HEK293 (cell line): ENCODE results near the gene AZIN2.

ENCODE experiments used
- CTCF ChIA-PET: fragments of 350-600 bp; formaldehyde crosslinking; extraction: SDS; loops from one replicate; lab custom pipeline; 2021; ENCODE audit warnings: antibody characterized with exemption; lab: Yijun Ruan, JAX
- POLR2A ChIA-PET: fragments of 300-600 bp; formaldehyde crosslinking; extraction: SDS; loops from one replicate; lab custom pipeline; 2020; ENCODE audit warnings: antibody characterized with exemption, inconsistent platforms; lab: Yijun Ruan, JAX
- H3K27ac ChIP-seq: fragments of 200-500 bp; sonication (Bioruptor generic); 2 replicates; pipeline ENCODE4 v1.5.1; 2014; ENCODE audit warnings: low read depth, low read length, control low read depth, inconsistent platforms; ENCODE audit errors: extremely low read depth
- H3K36me3 ChIP-seq, 2 experiments: fragments of 200-500 bp in 1 of 2; sonication (Bioruptor generic) in 1 of 2; 1 replicate in 1 of 2; 2 replicates in 1 of 2; pipeline ENCODE4 v1.5.1; 2014 to 2017; ENCODE audit warnings: inconsistent platforms in 2 of 2, low read length in 2 of 2; ENCODE audit not compliant: control insufficient read depth in 2 of 2, insufficient read depth in 1 of 2
- H3K4me1 ChIP-seq: fragments of 200-500 bp; sonication (Bioruptor generic); 2 replicates; pipeline ENCODE4 v1.5.1; 2014; ENCODE audit warnings: mild to moderate bottlenecking, low read length, inconsistent platforms; ENCODE audit not compliant: control insufficient read depth, insufficient read depth
- H3K4me3 ChIP-seq: 2 replicates; pipeline ENCODE4 v1.5.1; 2011; ENCODE audit warnings: low read depth, mild to moderate bottlenecking, control low read depth, low read length, moderate library complexity
- H3K9me3 ChIP-seq: fragments of 200-500 bp; sonication (Bioruptor generic); 2 replicates; pipeline ENCODE4 v1.5.1; 2014; ENCODE audit warnings: low read depth, low read length, inconsistent platforms; ENCODE audit not compliant: control insufficient read depth, insufficient read depth
- KLF9 ChIP-seq: fragments of 450-650 bp; formaldehyde crosslinking; IDR thresholded peaks from 2 replicates; pipeline ENCODE4 v1.5.1; 2016; ENCODE audit warnings: missing biosample characterization, missing genetic modification characterization, low read depth
- MEIS1 ChIP-seq: sonication (generic); formaldehyde crosslinking; IDR thresholded peaks from 2 replicates; pipeline ENCODE4 v1.8.1; 2022; ENCODE audit warnings: missing genetic modification reagents, mild to moderate bottlenecking, borderline replicate concordance
- OSR2 ChIP-seq: fragments of 450-650 bp; formaldehyde crosslinking; IDR thresholded peaks from 2 replicates; pipeline ENCODE4 v1.5.1; 2016; ENCODE audit warnings: missing biosample characterization, missing genetic modification characterization
- ZBTB1 ChIP-seq: fragments of 450-650 bp; formaldehyde crosslinking; IDR thresholded peaks from 2 replicates; pipeline ENCODE4 v1.5.1; 2016; ENCODE audit warnings: missing biosample characterization, missing genetic modification characterization
- ZBTB17 ChIP-seq: fragments of 450-650 bp; formaldehyde crosslinking; IDR thresholded peaks from 2 replicates; pipeline ENCODE4 v1.5.1; 2016; ENCODE audit warnings: missing biosample characterization, missing genetic modification characterization
- ZNF133 ChIP-seq: fragments of 450-650 bp; formaldehyde crosslinking; IDR thresholded peaks from 2 replicates; pipeline ENCODE4 v1.5.1; 2016; ENCODE audit warnings: missing biosample characterization, missing genetic modification characterization
- ZNF174 ChIP-seq: fragments of 450-650 bp; formaldehyde crosslinking; IDR thresholded peaks from 2 replicates; pipeline ENCODE4 v1.5.0; 2017; ENCODE audit warnings: missing biosample characterization, mild to moderate bottlenecking, missing genetic modification characterization
- ZNF239 ChIP-seq: fragments of 450-650 bp; formaldehyde crosslinking; IDR thresholded peaks from 2 replicates; pipeline ENCODE4 v1.5.1; 2016; ENCODE audit warnings: missing biosample characterization, missing genetic modification characterization
- ZNF354C ChIP-seq: fragments of 450-650 bp; formaldehyde crosslinking; IDR thresholded peaks from 2 replicates; pipeline ENCODE4 v1.5.1; 2016; ENCODE audit warnings: missing biosample characterization, missing genetic modification characterization, low read depth, borderline replicate concordance
- ZNF624 ChIP-seq: fragments of 450-650 bp; formaldehyde crosslinking; IDR thresholded peaks from 2 replicates; pipeline ENCODE4 v1.5.1; 2017; ENCODE audit warnings: missing biosample characterization, missing genetic modification characterization
- ZNF629 ChIP-seq: fragments of 450-650 bp; formaldehyde crosslinking; IDR thresholded peaks from 2 replicates; pipeline ENCODE4 v1.5.1; 2017; ENCODE audit warnings: missing biosample characterization, missing genetic modification characterization
- ZNF654 ChIP-seq: fragments of 450-650 bp; formaldehyde crosslinking; IDR thresholded peaks from 2 replicates; pipeline ENCODE4 v1.5.1; 2016; ENCODE audit warnings: low read depth, missing biosample characterization, missing genetic modification characterization
- TF ChIP-seq, protein P1 (sequence below): fragments of 450-650 bp; formaldehyde crosslinking; IDR thresholded peaks from 2 replicates; pipeline ENCODE4 v1.5.1; 2016; ENCODE audit warnings: missing biosample characterization, missing genetic modification characterization
- TF ChIP-seq, protein P2 (sequence below): fragments of 450-650 bp; formaldehyde crosslinking; IDR thresholded peaks from 2 replicates; pipeline ENCODE4 v1.5.1; 2016; ENCODE audit warnings: missing biosample characterization, missing genetic modification characterization
- TF ChIP-seq, protein P3 (sequence below): fragments of 450-650 bp; formaldehyde crosslinking; IDR thresholded peaks from 2 replicates; pipeline ENCODE4 v1.5.1; 2016; ENCODE audit warnings: missing biosample characterization, missing genetic modification characterization
- TF ChIP-seq, protein P4 (sequence below): fragments of 450-650 bp; formaldehyde crosslinking; IDR thresholded peaks from 2 replicates; pipeline ENCODE4 v1.5.1; 2016; ENCODE audit warnings: missing biosample characterization, missing genetic modification characterization

The AZIN2 gene

DNA sequence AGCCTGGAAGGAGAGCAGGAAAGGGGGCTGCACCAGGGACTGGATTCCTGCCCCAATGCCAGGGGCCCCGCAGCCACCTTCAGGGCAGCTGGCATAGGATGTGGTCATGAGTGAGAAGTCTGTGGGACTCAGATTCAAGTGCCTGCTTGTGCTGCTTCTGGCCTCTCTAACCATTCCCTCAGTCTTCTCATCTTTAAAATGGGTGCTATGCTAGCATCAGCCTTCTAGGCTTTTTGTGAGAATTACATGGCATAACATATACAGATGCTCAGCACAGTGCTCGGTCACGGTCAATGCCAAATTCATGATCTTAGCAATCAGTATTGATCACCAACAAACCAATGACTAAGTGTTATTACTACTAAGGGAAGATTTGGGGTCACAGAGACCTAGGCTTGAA is 77.4 kb downstream of the AZIN2 start:
- H3K27ac ChIP-seq = no peak overlapping the region
- peaks cover 0 to 10% of the 10 kb centered on the region in 2 experiments; a peak in 1 of 3 replicates for H3K36me3 ChIP-seq
- ChIA-PET CTCF (no interaction called here), POLR2A (no interaction called here)
- no peak for TF ChIP-seq ZBTB1 (tag by site-specific recombination)
- TF ChIP-seq ZNF174 (tag by site-specific recombination) = no peak
- TF ChIP-seq KLF9 (tag by site-specific recombination) = no peak
- TF ChIP-seq ZBTB17 (tag by site-specific recombination) = no peak
- TF ChIP-seq, protein P1, sequence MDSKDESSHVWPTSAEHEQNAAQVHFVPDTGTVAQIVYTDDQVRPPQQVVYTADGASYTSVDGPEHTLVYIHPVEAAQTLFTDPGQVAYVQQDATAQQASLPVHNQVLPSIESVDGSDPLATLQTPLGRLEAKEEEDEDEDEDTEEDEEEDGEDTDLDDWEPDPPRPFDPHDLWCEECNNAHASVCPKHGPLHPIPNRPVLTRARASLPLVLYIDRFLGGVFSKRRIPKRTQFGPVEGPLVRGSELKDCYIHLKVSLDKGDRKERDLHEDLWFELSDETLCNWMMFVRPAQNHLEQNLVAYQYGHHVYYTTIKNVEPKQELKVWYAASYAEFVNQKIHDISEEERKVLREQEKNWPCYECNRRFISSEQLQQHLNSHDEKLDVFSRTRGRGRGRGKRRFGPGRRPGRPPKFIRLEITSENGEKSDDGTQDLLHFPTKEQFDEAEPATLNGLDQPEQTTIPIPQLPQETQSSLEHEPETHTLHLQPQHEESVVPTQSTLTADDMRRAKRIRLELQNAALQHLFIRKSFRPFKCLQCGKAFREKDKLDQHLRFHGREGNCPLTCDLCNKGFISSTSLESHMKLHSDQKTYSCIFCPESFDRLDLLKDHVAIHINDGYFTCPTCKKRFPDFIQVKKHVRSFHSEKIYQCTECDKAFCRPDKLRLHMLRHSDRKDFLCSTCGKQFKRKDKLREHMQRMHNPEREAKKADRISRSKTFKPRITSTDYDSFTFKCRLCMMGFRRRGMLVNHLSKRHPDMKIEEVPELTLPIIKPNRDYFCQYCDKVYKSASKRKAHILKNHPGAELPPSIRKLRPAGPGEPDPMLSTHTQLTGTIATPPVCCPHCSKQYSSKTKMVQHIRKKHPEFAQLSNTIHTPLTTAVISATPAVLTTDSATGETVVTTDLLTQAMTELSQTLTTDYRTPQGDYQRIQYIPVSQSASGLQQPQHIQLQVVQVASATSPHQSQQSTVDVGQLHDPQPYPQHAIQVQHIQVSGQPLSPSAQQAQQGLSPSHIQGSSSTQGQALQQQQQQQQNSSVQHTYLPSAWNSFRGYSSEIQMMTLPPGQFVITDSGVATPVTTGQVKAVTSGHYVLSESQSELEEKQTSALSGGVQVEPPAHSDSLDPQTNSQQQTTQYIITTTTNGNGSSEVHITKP (tag by site-specific recombination) = no peak
- no peak for TF ChIP-seq ZNF133 (tag by site-specific recombination)
- TF ChIP-seq ZNF629 (tag by site-specific recombination) = no peak
- no peak overlapping the region for H3K4me3 ChIP-seq
- peaks cover 3% of the 10 kb centered on the region; the same call in 1 of the 2 replicates for H3K4me1 ChIP-seq
- no peaks in the 10 kb centered on the region for H3K9me3 ChIP-seq

DNA sequence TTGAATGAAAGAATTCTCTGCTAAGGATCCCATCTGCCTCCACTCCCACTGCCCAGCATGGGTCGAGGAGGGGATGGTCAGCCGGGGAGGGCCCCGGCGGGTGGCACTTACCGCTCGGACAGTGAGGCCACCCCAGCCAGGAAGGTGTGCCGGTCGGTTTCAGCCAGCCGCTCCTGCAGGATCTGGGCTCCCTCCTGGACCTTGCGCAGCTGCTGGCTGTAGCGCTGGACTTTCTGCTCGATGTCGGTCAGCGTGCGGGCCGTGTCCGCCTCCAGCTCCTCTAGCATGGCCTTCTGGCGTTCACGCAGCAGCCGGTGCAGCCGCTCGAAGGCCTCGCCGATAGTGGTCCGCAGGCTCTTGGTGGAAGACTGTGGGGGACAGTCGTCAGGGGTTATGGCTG is 78.6 kb downstream of the AZIN2 start:
- H3K4me1 ChIP-seq = 0 out of 2 replicates have a peak, but pooled peaks cover 3% of the 10 kb centered on the region

More for the DNA sequence above, 78.6 kb downstream of the AZIN2 start:
- Histone ChIP-seq H3K4me3 (no peak overlapping the region), H3K9me3 (no peaks in the 10 kb centered on the region), H3K36me3 (peaks cover 0 to 10% of the 10 kb centered on the region in 2 experiments; a peak in 1 of 3 replicates), H3K27ac (no peak overlapping the region)
- ChIA-PET POLR2A (no interaction called here), CTCF (interaction anchor here (0.7 kb wide), 1 partner anchor 76 kb away, joined by 4 read pairs; no protein-coding TSS in a partner anchor)
- TF ChIP-seq, protein P2, sequence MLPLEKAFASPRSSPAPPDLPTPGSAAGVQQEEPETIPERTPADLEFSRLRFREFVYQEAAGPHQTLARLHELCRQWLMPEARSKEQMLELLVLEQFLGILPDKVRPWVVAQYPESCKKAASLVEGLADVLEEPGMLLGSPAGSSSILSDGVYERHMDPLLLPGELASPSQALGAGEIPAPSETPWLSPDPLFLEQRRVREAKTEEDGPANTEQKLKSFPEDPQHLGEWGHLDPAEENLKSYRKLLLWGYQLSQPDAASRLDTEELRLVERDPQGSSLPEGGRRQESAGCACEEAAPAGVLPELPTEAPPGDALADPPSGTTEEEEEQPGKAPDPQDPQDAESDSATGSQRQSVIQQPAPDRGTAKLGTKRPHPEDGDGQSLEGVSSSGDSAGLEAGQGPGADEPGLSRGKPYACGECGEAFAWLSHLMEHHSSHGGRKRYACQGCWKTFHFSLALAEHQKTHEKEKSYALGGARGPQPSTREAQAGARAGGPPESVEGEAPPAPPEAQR = no peak
- no peak for TF ChIP-seq ZNF239
- TF ChIP-seq, protein P3, sequence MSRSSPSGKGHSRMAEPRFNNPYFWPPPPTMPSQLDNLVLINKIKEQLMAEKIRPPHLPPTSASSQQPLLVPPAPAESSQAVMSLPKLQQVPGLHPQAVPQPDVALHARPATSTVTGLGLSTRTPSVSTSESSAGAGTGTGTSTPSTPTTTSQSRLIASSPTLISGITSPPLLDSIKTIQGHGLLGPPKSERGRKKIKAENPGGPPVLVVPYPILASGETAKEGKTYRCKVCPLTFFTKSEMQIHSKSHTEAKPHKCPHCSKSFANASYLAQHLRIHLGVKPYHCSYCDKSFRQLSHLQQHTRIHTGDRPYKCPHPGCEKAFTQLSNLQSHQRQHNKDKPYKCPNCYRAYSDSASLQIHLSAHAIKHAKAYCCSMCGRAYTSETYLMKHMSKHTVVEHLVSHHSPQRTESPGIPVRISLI (tag by site-specific recombination) = no peak
- no peak for TF ChIP-seq MEIS1 (CRISPR knock-in tag)
- no peak for TF ChIP-seq ZNF354C
- no peak for TF ChIP-seq ZNF654 (tag by site-specific recombination)
- TF ChIP-seq ZBTB1 (tag by site-specific recombination) = no peak
- TF ChIP-seq, protein P4, sequence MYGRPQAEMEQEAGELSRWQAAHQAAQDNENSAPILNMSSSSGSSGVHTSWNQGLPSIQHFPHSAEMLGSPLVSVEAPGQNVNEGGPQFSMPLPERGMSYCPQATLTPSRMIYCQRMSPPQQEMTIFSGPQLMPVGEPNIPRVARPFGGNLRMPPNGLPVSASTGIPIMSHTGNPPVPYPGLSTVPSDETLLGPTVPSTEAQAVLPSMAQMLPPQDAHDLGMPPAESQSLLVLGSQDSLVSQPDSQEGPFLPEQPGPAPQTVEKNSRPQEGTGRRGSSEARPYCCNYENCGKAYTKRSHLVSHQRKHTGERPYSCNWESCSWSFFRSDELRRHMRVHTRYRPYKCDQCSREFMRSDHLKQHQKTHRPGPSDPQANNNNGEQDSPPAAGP = no peak
- no peak for TF ChIP-seq ZNF624 (tag by site-specific recombination)
- no peak for TF ChIP-seq OSR2 (tag by site-specific recombination)
